ENCODE measurements around the gene CLIC4.

Gene CLIC4

GRCh38 chr1:24855474-24855873, 110.2 kb downstream of the CLIC4 start:
- H3F3A ChIP-seq (ENCODE audit: low read depth): no peaks in the 10 kb centered on the region
- H3K4me2 ChIP-seq (ENCODE audit: low read depth, low read length, poor library complexity, severe bottlenecking): no peak overlapping the region
- no peak overlapping the region for H3K9ac ChIP-seq (ENCODE audit: low read depth, low read length, poor library complexity, severe bottlenecking)
- peaks cover 21% of the 10 kb centered on the region for H3K4me1 ChIP-seq (ENCODE audit: insufficient read depth, low read length, poor library complexity, severe bottlenecking)
- no peak overlapping the region for H2AFZ ChIP-seq (ENCODE audit: low read length)
- no peaks in the 10 kb centered on the region for H3K9me2 ChIP-seq (replicated peaks; ENCODE audit: low read depth, low read length)
- no peak overlapping the region for H3K4me3 ChIP-seq (ENCODE audit: low read length, poor library complexity, severe bottlenecking)
- no peak for TF ChIP-seq CTCF (conservative IDR thresholded peaks at IDR 0.05; ENCODE audit: low read length)
- no peak for TF ChIP-seq EZH2phosphoT487 (IDR thresholded peaks at IDR 0.05; ENCODE audit: borderline replicate concordance)
- no peaks in the 10 kb centered on the region for H4K20me1 ChIP-seq (ENCODE audit: insufficient read depth, low read length, poor library complexity, severe bottlenecking)
- no peaks in the 10 kb centered on the region for H3K36me3 ChIP-seq (ENCODE audit: insufficient read depth, low read length)
- H3K9me3 ChIP-seq (ENCODE audit: insufficient read depth, low read depth, low read length): no peaks in the 10 kb centered on the region
- H3K27me3 ChIP-seq (ENCODE audit: insufficient read depth, low read length, poor library complexity, severe bottlenecking): no peaks in the 10 kb centered on the region
- H3K79me2 ChIP-seq (ENCODE audit: insufficient read depth, low read length): no peaks in the 10 kb centered on the region

GRCh38 chr1:24856787-24857506, 111.7 kb downstream of the CLIC4 start:
- H3K27me3 ChIP-seq (ENCODE audit: insufficient read depth, low read length, poor library complexity, severe bottlenecking): no peaks in the 10 kb centered on the region

GRCh38 chr1:24857507-24858133, 112.4 kb downstream of the CLIC4 start:
- H3F3A ChIP-seq (ENCODE audit: low read depth): no peaks in the 10 kb centered on the region
- peaks cover 8% of the 10 kb centered on the region for H3K4me1 ChIP-seq (ENCODE audit: insufficient read depth, low read length, poor library complexity, severe bottlenecking)
- H3K9me2 ChIP-seq (replicated peaks; ENCODE audit: low read depth, low read length): no peaks in the 10 kb centered on the region
- no peaks in the 10 kb centered on the region for H3K9me3 ChIP-seq (ENCODE audit: insufficient read depth, low read depth, low read length)
- H3K36me3 ChIP-seq (ENCODE audit: insufficient read depth, low read length): no peaks in the 10 kb centered on the region
- H4K20me1 ChIP-seq (ENCODE audit: insufficient read depth, low read length, poor library complexity, severe bottlenecking): no peaks in the 10 kb centered on the region
- no peak overlapping the region for H2AFZ ChIP-seq (ENCODE audit: low read length)
- H3K4me3 ChIP-seq (ENCODE audit: low read length, poor library complexity, severe bottlenecking): no peak overlapping the region
- H3K79me2 ChIP-seq (ENCODE audit: insufficient read depth, low read length): no peaks in the 10 kb centered on the region
- TF ChIP-seq CTCF (conservative IDR thresholded peaks at IDR 0.05; ENCODE audit: low read length) (peak; percentile 33), EZH2phosphoT487 (IDR thresholded peaks at IDR 0.05; ENCODE audit: borderline replicate concordance) (no peak)
- no peaks in the 10 kb centered on the region for H3K27me3 ChIP-seq (ENCODE audit: insufficient read depth, low read length, poor library complexity, severe bottlenecking)
- H3K4me2 ChIP-seq (ENCODE audit: low read depth, low read length, poor library complexity, severe bottlenecking): no peak overlapping the region
- no peak overlapping the region for H3K9ac ChIP-seq (ENCODE audit: low read depth, low read length, poor library complexity, severe bottlenecking)

More at GRCh38 chr1:24856787-24857506, 111.7 kb downstream of the CLIC4 start:
- H3F3A ChIP-seq (ENCODE audit: low read depth): no peaks in the 10 kb centered on the region
- no peak overlapping the region for H3K4me3 ChIP-seq (ENCODE audit: low read length, poor library complexity, severe bottlenecking)
- no peak for TF ChIP-seq EZH2phosphoT487 (IDR thresholded peaks at IDR 0.05; ENCODE audit: borderline replicate concordance)
- TF ChIP-seq CTCF (conservative IDR thresholded peaks at IDR 0.05; ENCODE audit: low read length): no peak
- H3K36me3 ChIP-seq (ENCODE audit: insufficient read depth, low read length): no peaks in the 10 kb centered on the region
- H3K9me2 ChIP-seq (replicated peaks; ENCODE audit: low read depth, low read length): no peaks in the 10 kb centered on the region
- no peaks in the 10 kb centered on the region for H4K20me1 ChIP-seq (ENCODE audit: insufficient read depth, low read length, poor library complexity, severe bottlenecking)
- peaks cover 15% of the 10 kb centered on the region for H3K4me1 ChIP-seq (ENCODE audit: insufficient read depth, low read length, poor library complexity, severe bottlenecking)
- H3K9me3 ChIP-seq (ENCODE audit: insufficient read depth, low read depth, low read length): no peaks in the 10 kb centered on the region
- no peak overlapping the region for H3K4me2 ChIP-seq (ENCODE audit: low read depth, low read length, poor library complexity, severe bottlenecking)
- H3K79me2 ChIP-seq (ENCODE audit: insufficient read depth, low read length): no peaks in the 10 kb centered on the region
- H2AFZ ChIP-seq (ENCODE audit: low read length): no peak overlapping the region
- H3K9ac ChIP-seq (ENCODE audit: low read depth, low read length, poor library complexity, severe bottlenecking): no peak overlapping the region
